Body of pancreas (tissue), 4 donors: ENCODE data around the gene ZC3H12C. TPM values are rescaled to one million over a fixed set of nuclear protein-coding genes. Genes with fewer than 3 reads are reported as not detected.
A peak's percentile ranks its signal among the peaks of the same experiment; 100 is the strongest.

Source experiments
- ATAC-seq: fragments of 150-250 bp; one replicate; pipeline ENCODE4 v1.9.1; 2016
- DNase-seq, 4 donors: peaks; one replicate each; pipeline ENCODE4 v3.0.0-alpha.2; 2019
- H3K27ac ChIP-seq, 4 donors: fragments of 200-600 bp; sonication (generic); 1 replicate in 3 of 4; 2 replicates in 1 of 4; pipeline versions ENCODE4 v1.5.1 to v1.6.1; 2016 to 2019; ENCODE audit warnings: mild to moderate bottlenecking in 1 of 4, mixed read lengths in 1 of 4, moderate library complexity in 1 of 4
- H3K27me3 ChIP-seq, 2 donors: fragments of 200-600 bp; sonication (generic); one replicate each; pipeline ENCODE4 v1.6.0; 2016; ENCODE audit warnings: mild to moderate bottlenecking in 1 of 2
- H3K36me3 ChIP-seq, 2 donors: fragments of 200-600 bp; sonication (generic); replicated peaks in 1 of 2; 2 replicates each; pipeline ENCODE4 v1.5.1; 2016; ENCODE audit warnings: low read depth in 2 of 2; ENCODE audit not compliant: insufficient read depth in 1 of 2
- H3K4me1 ChIP-seq: fragments of 200-600 bp; sonication (generic); one replicate; pipeline ENCODE4 v1.6.0; 2016
- H3K4me3 ChIP-seq, 2 donors: fragments of 200-600 bp; sonication (generic); 1 replicate in 1 of 2; 2 replicates in 1 of 2; pipeline ENCODE4 v1.5.1; 2016 to 2019
- H3K9me3 ChIP-seq, 3 donors: fragments of 200-600 bp; sonication (generic); 1 replicate in 2 of 3; 2 replicates in 1 of 3; pipeline ENCODE4 v1.5.1; 2016
- CTCF ChIP-seq, 7 experiments: fragments of 450-650 bp in 4 of 7; fragments of 200-600 bp in 3 of 7; sonication (generic) in 3 of 7; IDR thresholded peaks; one replicate each; pipeline ENCODE4 v1.5.1; 2016 to 2019; ENCODE audit warnings: antibody characterized with exemption in 7 of 7
- POLR2A ChIP-seq, 3 donors: fragments of 450-650 bp; IDR thresholded peaks; one replicate each; pipeline ENCODE4 v1.6.1; 2016; ENCODE audit warnings: antibody characterized with exemption in 3 of 3, mild to moderate bottlenecking in 2 of 3
- WGBS, 2 donors: methylation state at CpG; one replicate each; pipeline ENCODE4 v1.1.5; 2017; 5-methylcytosine and 5-hydroxymethylcytosine counted together
- intact Hi-C: fragments of 100-400 bp; cut with DNase I; formaldehyde crosslinking; loops from one replicate; pipeline ENCODE4 v1.15.1; 2023
- total RNA-seq, 2 donors: library from RNA; depleted of rRNA; stranded (reverse); fragments of >200 nt; gene quantifications; one replicate each; pipeline ENCODE4 v1.1.0, GENCODE V29; 2016

The ZC3H12C gene
- total RNA-seq, 2 donors from 2014 or later = 7.3 to 7.8 TPM

GRCh38 chr11:110182886-110183285 is 89.7 kb downstream of the ZC3H12C start:
- H3K4me1 ChIP-seq = peaks cover 22% of the 10 kb centered on the region
- H3K9me3 ChIP-seq = no peaks in the 10 kb centered on the region
- intact Hi-C loops = no loop called here
- no peak for DNase-seq
- TF ChIP-seq CTCF (IDR thresholded peaks at IDR 0.05) (no peak), POLR2A (IDR thresholded peaks at IDR 0.05) (no peak)
- no peak for ATAC-seq
- WGBS, 2 donors = 76 to 85% methylated on average over 5 of the region's 5 CpGs
- no peaks in the 10 kb centered on the region for H3K27me3 ChIP-seq
- H3K27ac ChIP-seq = no peak overlapping the region
- no peak overlapping the region for H3K4me3 ChIP-seq
- H3K36me3 ChIP-seq = no peaks in the 10 kb centered on the region

- no peak for ATAC-seq
- 67 to 75% methylated on average over 7 of the region's 7 CpGs for WGBS, 2 donors
- Histone ChIP-seq H3K27me3 (no peaks in the 10 kb centered on the region), H3K36me3 (no peaks in the 10 kb centered on the region), H3K4me3 (no peak overlapping the region), H3K4me1 (peaks cover 22% of the 10 kb centered on the region), H3K27ac (peak overlapping the region in 2 of 4 donors; percentile 36 to 46), H3K9me3 (no peaks in the 10 kb centered on the region)
- DNase-seq = no peak
- intact Hi-C loops = no loop called here
- TF ChIP-seq POLR2A (IDR thresholded peaks at IDR 0.05) (no peak), CTCF (IDR thresholded peaks at IDR 0.05) (no peak)
Measured at GRCh38 chr11:110184456-110184855, 91.3 kb downstream of the ZC3H12C start.

GRCh38 chr11:110185121-110185591 is 92.0 kb downstream of the ZC3H12C start:
- ATAC-seq (peak; percentile 92), DNase-seq (peak; percentile 47 to 83 (median 60))
- Histone ChIP-seq H3K9me3 (no peaks in the 10 kb centered on the region), H3K27ac (peak overlapping the region in 3 of 4 donors; percentile 36 to 64 (median 46)), H3K4me3 (no peak overlapping the region), H3K27me3 (no peaks in the 10 kb centered on the region), H3K4me1 (peaks cover 22% of the 10 kb centered on the region), H3K36me3 (no peaks in the 10 kb centered on the region)
- 36 to 39% methylated on average over 3 of the region's 3 CpGs for WGBS, 2 donors
- intact Hi-C loops = no loop called here
- TF ChIP-seq CTCF (IDR thresholded peaks at IDR 0.05) (no peak), POLR2A (IDR thresholded peaks at IDR 0.05) (no peak)

GRCh38 chr11:110185599-110185998 is 92.4 kb downstream of the ZC3H12C start:
- 74 to 83% methylated on average over 7 of the region's 7 CpGs for whole genome bisulfite sequencing, 2 donors

More at GRCh38 chr11:110185599-110185998, 92.4 kb downstream of the ZC3H12C start:
- no peaks in the 10 kb centered on the region for H3K27me3 ChIP-seq
- DNase-seq (no peak), ATAC-seq (no peak)
- peak overlapping the region in 3 of 4 donors; percentile 36 to 64 (median 46) for H3K27ac ChIP-seq
- no peaks in the 10 kb centered on the region for H3K36me3 ChIP-seq
- no peak overlapping the region for H3K4me3 ChIP-seq
- no peaks in the 10 kb centered on the region for H3K9me3 ChIP-seq
- peaks cover 22% of the 10 kb centered on the region for H3K4me1 ChIP-seq
- intact Hi-C loops = no loop called here
- no peak for TF ChIP-seq CTCF (IDR thresholded peaks at IDR 0.05)
- TF ChIP-seq POLR2A (IDR thresholded peaks at IDR 0.05) = no peak
